A172 (cell line): ENCODE data around the gene SOX12. TPM values are rescaled to one million over a fixed set of nuclear protein-coding genes. Genes with fewer than 3 reads are reported as not detected.
A peak's percentile ranks its signal among the peaks of the same experiment; 100 is the strongest.
"Not testable (repeated sequence)": the region's sequence is repeated elsewhere in the genome, so short reads cannot be mapped to it uniquely, and the experiment has no call there.

Experiments
- DNase-seq: peaks from one replicate; pipeline ENCODE4 v3.0.0-alpha.2; 2015; ENCODE audit warnings: low spot score
- total RNA-seq: library from RNA; depleted of rRNA; stranded (reverse); fragments of >200 nt; shearing (Covaris generic); gene quantifications from 2 replicates; pipeline ENCODE4 v1.2.3, GENCODE V29; 2014

The SOX12 gene
- total RNA-seq, 1 experiment from 2014 or later: 7.4 TPM

DNA sequence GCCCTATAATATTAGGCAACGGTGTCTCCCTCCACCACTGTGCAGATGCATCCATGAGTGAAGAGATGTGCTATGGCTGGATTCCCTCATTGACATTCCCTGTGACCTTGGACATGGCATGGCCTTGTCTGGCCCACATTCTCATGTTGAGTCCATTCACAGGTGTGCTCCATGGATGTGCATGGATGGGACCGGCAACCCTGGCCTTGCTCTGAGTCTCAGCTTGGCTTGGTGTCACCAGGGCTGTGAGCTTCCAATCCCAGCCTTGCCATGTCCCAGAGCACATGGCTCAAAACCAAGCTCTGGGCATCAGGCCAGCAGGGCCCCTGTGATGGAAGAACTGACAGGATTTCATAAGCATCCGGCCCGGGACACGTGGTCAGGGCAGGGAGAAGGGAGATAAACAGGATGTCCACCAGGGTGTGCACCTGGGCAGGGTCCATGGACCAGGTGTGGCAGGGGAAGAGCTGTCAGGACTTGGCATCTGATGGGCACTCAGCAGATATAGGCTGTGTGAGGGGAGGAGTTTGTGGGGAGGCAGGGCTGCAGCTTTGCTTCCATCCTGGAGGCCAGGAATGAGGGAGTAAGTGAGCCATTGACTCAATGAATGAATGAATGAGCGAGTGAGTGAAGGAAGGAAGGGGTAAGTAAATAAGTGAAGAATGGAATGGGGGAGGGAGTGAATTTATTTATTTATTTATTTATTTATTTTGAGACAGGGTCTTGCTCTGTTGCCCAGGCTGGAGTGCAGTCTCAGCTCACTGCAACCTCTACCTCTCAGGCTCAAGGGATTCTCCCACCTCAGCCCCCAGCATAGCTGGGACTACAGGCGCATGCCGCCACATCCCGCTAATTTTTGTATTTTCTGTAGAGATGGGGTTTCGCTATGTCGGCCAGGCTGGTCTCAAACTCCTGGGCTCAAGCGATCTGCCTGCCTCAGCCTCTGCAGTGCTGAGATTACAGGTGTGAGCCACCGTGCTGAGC, 37.2 kb downstream of the SOX12 start:
- DNase-seq: peak; percentile 91

GRCh38 chr20:363319-364078, 38.1 kb downstream of the SOX12 start:
- DNase-seq: no peak

DNA sequence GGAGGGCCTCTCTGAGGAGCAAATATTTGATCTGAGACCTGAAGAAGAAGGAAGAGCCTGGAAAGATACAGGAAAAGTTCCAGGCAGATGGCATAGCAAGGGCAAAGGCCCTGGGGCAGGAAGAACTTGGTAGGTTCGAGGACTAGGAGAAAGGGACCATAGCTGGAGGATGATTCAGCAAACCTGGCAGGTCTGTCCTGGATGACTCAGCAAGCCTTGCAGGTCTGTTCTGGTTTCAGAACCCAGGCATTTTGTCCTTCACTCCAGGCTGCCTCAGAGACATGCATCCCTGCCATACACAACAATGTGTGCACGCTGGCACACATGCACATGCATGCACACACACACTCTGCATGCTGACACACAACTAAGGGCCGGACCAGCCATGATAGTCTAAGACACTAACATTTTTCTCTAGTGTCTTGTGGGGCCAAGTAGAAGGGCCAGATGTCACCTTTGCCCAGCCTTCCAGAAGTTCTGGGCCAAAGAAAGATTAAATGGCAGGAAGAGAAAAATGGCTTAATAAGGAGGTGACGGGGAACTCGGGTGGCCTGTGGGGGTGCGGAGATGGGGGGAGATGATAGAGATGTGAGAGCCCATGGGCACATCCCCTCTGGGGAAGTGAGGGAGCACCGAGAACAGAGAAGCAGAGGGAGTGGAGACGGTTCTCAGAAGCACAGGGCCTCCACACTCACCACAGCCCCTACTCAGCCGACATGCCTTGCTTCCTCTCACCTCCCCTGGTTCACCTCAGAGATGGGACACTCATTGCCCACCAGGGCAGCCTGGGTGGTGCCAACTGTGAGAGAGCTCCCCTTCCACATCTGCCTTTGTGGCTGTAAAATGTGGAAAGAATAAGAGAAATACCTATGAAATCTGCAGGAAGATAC, 39.8 kb downstream of the SOX12 start:
- peak; percentile 66 for DNase-seq

DNA sequence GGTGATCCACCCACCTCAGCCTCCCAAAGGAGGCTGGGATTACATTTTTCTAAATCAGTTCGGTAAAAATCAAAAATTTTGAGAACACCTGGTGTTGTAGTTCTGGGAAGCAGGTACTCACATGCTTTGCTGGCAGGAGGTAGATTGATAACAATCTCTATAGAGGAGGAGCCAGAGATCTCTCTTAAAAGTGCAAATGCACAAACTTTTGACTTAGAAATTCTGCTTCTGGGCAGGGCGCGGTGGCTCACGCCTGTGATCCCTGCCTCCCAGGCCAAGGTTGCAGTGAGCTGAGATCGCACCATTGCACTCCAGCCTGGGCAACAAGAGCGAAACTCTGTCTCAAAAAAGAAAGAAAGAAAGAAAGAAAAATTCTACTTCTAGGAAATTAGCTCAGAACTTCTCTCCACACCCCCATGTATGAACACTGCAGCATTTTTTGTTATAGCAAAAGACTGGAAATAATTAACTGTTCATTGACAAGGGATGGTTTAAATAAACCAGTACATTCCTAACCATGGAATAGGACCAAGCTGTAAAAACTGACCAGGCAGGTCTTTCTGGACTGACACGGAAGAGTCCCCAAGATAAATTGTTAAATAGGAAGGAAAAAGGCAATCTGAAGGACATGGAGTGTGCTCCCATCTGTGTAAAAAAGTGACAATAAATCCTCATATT, 40.8 kb downstream of the SOX12 start:
- no peak for DNase-seq

DNA sequence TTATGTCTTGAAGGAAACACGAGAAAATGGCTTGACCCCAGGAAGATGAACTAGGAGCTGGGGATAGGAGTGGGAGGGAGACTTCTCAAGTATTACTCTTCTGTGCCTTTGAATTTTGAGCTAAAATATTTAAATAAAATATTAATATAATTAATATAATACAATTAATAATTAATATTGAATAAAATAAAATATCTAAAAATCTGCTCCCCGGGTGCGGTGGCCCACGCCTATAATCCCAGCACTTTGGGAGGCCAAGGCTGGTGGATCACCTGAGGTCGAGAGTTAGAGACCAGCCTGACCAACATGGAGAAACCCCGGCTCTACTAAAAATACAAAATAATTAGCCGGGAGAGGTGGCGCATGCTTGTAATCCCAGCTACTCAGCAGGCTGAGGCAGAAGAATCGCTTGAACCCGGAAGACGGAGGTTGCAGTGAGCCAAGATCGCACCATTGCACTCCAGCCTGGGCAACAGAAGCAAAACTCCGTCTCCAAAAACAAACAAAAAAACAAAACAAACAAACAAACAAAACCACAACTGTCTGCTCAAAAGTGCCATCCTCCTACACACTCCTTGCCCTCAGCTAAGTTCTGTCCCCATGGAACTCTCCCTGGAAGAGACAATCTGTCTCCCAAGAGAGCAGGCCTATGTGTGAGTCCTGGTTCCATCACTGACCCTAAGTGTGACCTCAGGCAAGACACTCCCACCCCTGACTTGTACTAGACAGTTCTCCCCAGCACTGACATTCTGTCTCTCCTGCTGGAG, 41.5 kb downstream of the SOX12 start:
- DNase-seq: no peak

DNA sequence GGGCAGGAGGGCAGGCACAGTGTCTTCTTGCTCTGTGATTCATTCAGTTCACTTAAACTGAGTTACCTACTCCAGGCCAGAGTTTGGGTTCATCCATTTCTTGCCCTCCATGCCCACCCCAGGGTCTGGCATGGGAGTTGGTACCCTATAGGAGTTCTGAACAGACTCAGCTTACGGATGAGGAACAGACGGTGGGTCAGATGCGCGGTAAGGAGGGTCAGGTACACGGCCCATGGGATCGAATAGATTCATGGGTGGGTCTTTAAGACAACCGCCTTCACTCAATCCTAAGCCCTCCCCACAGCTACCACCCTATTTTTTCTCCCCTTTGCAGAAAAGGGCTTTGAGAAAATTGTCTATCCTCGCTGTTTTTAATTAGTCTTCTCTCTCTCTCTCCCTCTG, 42.1 kb downstream of the SOX12 start:
- DNase-seq: no peak

GRCh38 chr20:368915-369314, 43.6 kb downstream of the SOX12 start:
- DNase-seq: no peak

- DNase-seq: no peak
Observed at GRCh38 chr20:370151-370600, 44.8 kb downstream of the SOX12 start.

- no peak for DNase-seq
Observed at GRCh38 chr20:370977-371754, 45.8 kb downstream of the SOX12 start.

GRCh38 chr20:371755-372542, 46.6 kb downstream of the SOX12 start:
- DNase-seq: peak; percentile 78

GRCh38 chr20:372543-373082, 47.3 kb downstream of the SOX12 start:
- not testable (repeated sequence) for DNase-seq

- peak; percentile 90 for DNase-seq
Observed at GRCh38 chr20:373171-373890, 48.0 kb downstream of the SOX12 start.

DNA sequence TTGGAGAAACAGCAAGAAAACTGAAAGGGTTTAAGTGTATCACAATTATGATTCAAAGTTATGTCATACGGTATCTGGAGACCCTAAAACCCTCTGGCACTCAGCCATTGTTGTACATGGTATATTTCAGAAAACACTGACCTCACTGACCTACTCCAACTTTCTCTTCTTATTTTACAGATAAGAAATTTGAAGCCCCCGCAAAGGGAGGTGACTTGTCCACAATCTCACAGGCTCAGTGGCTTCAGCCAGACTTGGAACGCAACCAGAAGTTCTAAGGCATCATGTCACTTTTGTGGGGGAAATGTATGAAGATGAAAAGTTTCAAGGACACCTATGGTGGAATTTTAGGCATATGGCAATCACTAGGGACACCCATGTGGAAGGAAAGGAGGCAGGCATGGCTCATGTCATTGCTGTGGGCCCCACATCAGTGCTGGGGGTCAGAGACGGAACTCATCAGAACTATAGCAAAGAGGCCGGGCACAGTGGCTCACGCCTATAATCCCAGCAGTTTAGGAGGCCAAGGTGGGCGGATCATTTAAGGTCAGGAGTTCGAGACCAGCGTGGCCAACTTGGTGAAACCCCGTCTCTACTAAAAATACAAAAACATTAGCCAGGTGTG, 50.0 kb downstream of the SOX12 start:
- no peak for DNase-seq

DNA sequence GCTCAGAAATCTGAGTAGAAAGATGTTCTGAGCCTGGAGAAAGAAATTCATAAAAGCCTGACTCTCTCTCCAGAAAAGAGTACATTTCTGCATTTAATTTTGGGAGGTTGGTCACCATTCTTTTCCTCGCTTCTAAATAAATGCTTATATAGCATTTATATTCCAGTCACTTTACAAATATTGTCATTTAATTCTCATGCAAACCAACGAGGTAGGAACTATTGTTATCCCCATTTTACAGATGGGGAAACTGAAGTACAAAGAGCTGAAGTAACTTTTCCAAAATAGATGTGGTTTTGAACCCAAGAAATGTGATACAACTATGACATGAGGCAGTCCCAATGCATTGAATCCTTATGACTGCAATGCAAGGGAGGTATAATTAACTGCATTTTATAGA, 50.7 kb downstream of the SOX12 start:
- DNase-seq: no peak

DNA sequence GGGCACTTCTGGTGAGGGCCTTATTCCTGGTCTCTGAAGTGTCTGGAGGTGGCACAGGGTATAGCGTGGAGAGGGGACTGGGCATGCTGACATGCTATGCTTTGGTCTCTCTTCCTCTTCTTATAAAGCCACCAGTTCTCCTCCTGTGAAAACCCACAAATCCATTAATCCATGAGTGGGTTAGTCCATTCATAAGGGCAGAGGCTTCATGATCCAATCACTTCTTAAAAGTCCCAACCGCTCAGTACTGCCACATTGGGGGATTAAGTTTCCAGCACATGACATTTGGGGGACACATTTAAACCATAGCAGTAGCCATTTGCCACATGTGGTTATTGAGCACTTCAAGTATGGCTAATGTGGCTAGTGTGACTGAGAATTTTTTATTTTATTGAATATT, 51.4 kb downstream of the SOX12 start:
- DNase-seq: no peak

DNA sequence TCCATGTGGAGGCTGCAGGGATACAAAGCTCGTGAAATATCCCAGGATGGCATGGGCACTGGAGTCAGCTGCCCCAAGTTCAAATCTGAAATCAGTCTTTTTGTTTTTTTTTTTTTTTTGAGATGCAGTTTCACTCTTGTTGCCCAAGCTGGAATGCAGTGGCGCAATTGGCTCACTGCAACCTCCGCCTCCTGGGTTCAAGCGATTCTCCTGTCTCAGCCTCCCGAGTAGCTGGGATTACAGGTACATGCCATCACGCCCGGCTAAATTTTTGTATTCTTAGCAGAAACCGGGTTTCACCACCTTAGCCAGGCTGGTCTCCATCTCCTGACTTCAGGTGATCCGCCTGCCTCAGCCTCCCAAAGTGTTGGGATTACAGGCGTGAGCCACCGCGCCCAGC, 52.2 kb downstream of the SOX12 start:
- not testable (repeated sequence) for DNase-seq

- no peak for DNase-seq
Observed at GRCh38 chr20:378961-379336, 53.6 kb downstream of the SOX12 start.
